HG03521 (cell line): ENCODE results near the gene PRIMA1.

Source experiments
- ATAC-seq: cut with Tn5 transposase; IDR thresholded peaks from one replicate; pipeline ENCODE4 v1.9.1; 2021; ENCODE audit warnings: mild to moderate bottlenecking, moderate library complexity; ENCODE audit not compliant: unreplicated experiment

Gene PRIMA1

GRCh38 chr14:93759719-93760307 lies 28.5 kb downstream of the PRIMA1 start:
- ATAC-seq, result no peak

- ATAC-seq, result no peak
Observed at GRCh38 chr14:93757206-93757605, 31.1 kb downstream of the PRIMA1 start.

- no peak for ATAC-seq
Observed at GRCh38 chr14:93753647-93754046, 34.6 kb downstream of the PRIMA1 start.

GRCh38 chr14:93752980-93753561 lies 35.2 kb downstream of the PRIMA1 start:
- no peak for ATAC-seq

GRCh38 chr14:93751946-93752655 lies 36.2 kb downstream of the PRIMA1 start:
- no peak for ATAC-seq

- ATAC-seq, result no peak
Observed at GRCh38 chr14:93749076-93749420, 39.2 kb downstream of the PRIMA1 start.

GRCh38 chr14:93748208-93749075 lies 39.8 kb downstream of the PRIMA1 start:
- no peak for ATAC-seq

GRCh38 chr14:93747560-93747959 lies 40.7 kb downstream of the PRIMA1 start:
- no peak for ATAC-seq

- no peak for ATAC-seq
Observed at GRCh38 chr14:93747102-93747501, 41.2 kb downstream of the PRIMA1 start.

GRCh38 chr14:93745603-93746273 lies 42.5 kb downstream of the PRIMA1 start:
- ATAC-seq, result no peak

GRCh38 chr14:93744876-93745275 lies 43.4 kb downstream of the PRIMA1 start:
- ATAC-seq, result no peak

GRCh38 chr14:93744176-93744575 lies 44.1 kb downstream of the PRIMA1 start:
- ATAC-seq, result no peak

GRCh38 chr14:93743270-93744060 lies 44.8 kb downstream of the PRIMA1 start:
- no peak for ATAC-seq

GRCh38 chr14:93742761-93743160 lies 45.5 kb downstream of the PRIMA1 start:
- ATAC-seq, result no peak

- ATAC-seq, result no peak
Observed at GRCh38 chr14:93741556-93742230, 46.6 kb downstream of the PRIMA1 start.

- ATAC-seq, result no peak
Observed at GRCh38 chr14:93737634-93738033, 50.7 kb downstream of the PRIMA1 start.

GRCh38 chr14:93736378-93737014 lies 51.8 kb downstream of the PRIMA1 start:
- no peak for ATAC-seq

GRCh38 chr14:93735206-93735605 lies 53.1 kb downstream of the PRIMA1 start:
- no peak for ATAC-seq
